ENCODE results near the gene DOCK11.

- TF ChIP-seq CTCF (IDR thresholded peaks at IDR 0.05) (no peak), POLR2A (IDR thresholded peaks at IDR 0.05) (no peak)
Observed at GRCh38 chrX:118502161-118502789, 6.7 kb downstream of the DOCK11 start.
